HEK293 (cell line): ENCODE results near the gene RFLNA.

ENCODE experiments used
- CTCF ChIA-PET: fragments of 350-600 bp; formaldehyde crosslinking; extraction: SDS; loops from one replicate; lab custom pipeline; 2021; ENCODE audit warnings: antibody characterized with exemption; lab: Yijun Ruan, JAX
- POLR2A ChIA-PET: fragments of 300-600 bp; formaldehyde crosslinking; extraction: SDS; loops from one replicate; lab custom pipeline; 2020; ENCODE audit warnings: antibody characterized with exemption, inconsistent platforms; lab: Yijun Ruan, JAX
- H3K27ac ChIP-seq: fragments of 200-500 bp; sonication (Bioruptor generic); 2 replicates; pipeline ENCODE4 v1.5.1; 2014; ENCODE audit warnings: low read depth, low read length, control low read depth, inconsistent platforms; ENCODE audit errors: extremely low read depth
- H3K36me3 ChIP-seq, 2 experiments: fragments of 200-500 bp in 1 of 2; sonication (Bioruptor generic) in 1 of 2; 1 replicate in 1 of 2; 2 replicates in 1 of 2; pipeline ENCODE4 v1.5.1; 2014 to 2017; ENCODE audit warnings: inconsistent platforms in 2 of 2, low read length in 2 of 2; ENCODE audit not compliant: control insufficient read depth in 2 of 2, insufficient read depth in 1 of 2
- H3K4me1 ChIP-seq: fragments of 200-500 bp; sonication (Bioruptor generic); 2 replicates; pipeline ENCODE4 v1.5.1; 2014; ENCODE audit warnings: mild to moderate bottlenecking, low read length, inconsistent platforms; ENCODE audit not compliant: control insufficient read depth, insufficient read depth
- H3K4me3 ChIP-seq: 2 replicates; pipeline ENCODE4 v1.5.1; 2011; ENCODE audit warnings: low read depth, mild to moderate bottlenecking, control low read depth, low read length, moderate library complexity
- H3K9me3 ChIP-seq: fragments of 200-500 bp; sonication (Bioruptor generic); 2 replicates; pipeline ENCODE4 v1.5.1; 2014; ENCODE audit warnings: low read depth, low read length, inconsistent platforms; ENCODE audit not compliant: control insufficient read depth, insufficient read depth
- EGR2 ChIP-seq: fragments of 450-650 bp; formaldehyde crosslinking; IDR thresholded peaks from 2 replicates; pipeline ENCODE4 v1.5.1; 2016; ENCODE audit warnings: low read depth, missing biosample characterization, missing genetic modification characterization
- MEIS1 ChIP-seq: sonication (generic); formaldehyde crosslinking; IDR thresholded peaks from 2 replicates; pipeline ENCODE4 v1.8.1; 2022; ENCODE audit warnings: missing genetic modification reagents, mild to moderate bottlenecking, borderline replicate concordance
- PRDM6 ChIP-seq: fragments of 450-650 bp; formaldehyde crosslinking; IDR thresholded peaks from 2 replicates; pipeline ENCODE4 v1.5.1; 2017; ENCODE audit warnings: missing biosample characterization, missing genetic modification characterization
- SETDB1 ChIP-seq: IDR thresholded peaks from one replicate; pipeline ENCODE4 v1.6.1; 2017; ENCODE audit warnings: mild to moderate bottlenecking, low read length, moderate library complexity, mixed read lengths; ENCODE audit not compliant: insufficient read length
- TCF7L2 ChIP-seq: IDR thresholded peaks from 2 replicates; pipeline ENCODE4 v1.6.1; 2011; ENCODE audit warnings: low read depth, mild to moderate bottlenecking, inconsistent platforms, low read length, moderate library complexity, borderline replicate concordance
- TRIM28 ChIP-seq: IDR thresholded peaks from 2 replicates; pipeline ENCODE4 v1.6.1; 2011; ENCODE audit warnings: low read length, control low read depth, borderline replicate concordance
- ZFHX2 ChIP-seq: fragments of 450-650 bp; formaldehyde crosslinking; conservative IDR thresholded peaks from 2 replicates; pipeline ENCODE4 v1.5.1; 2016; ENCODE audit warnings: missing biosample characterization, missing genetic modification characterization
- ZIC2 ChIP-seq: fragments of 450-650 bp; formaldehyde crosslinking; IDR thresholded peaks from 2 replicates; pipeline ENCODE4 v1.5.1; 2016; ENCODE audit warnings: missing biosample characterization, missing genetic modification characterization
- ZNF146 ChIP-seq: fragments of 450-650 bp; formaldehyde crosslinking; IDR thresholded peaks from 2 replicates; pipeline ENCODE4 v1.5.1; 2016; ENCODE audit warnings: missing biosample characterization, missing genetic modification characterization
- ZNF2 ChIP-seq: fragments of 450-650 bp; formaldehyde crosslinking; IDR thresholded peaks from 2 replicates; pipeline ENCODE4 v1.5.1; 2016; ENCODE audit warnings: missing biosample characterization, missing genetic modification characterization
- ZNF248 ChIP-seq: fragments of 450-650 bp; formaldehyde crosslinking; IDR thresholded peaks from 2 replicates; pipeline ENCODE4 v1.5.1; 2017; ENCODE audit warnings: missing biosample characterization, missing genetic modification characterization
- ZNF335 ChIP-seq: fragments of 450-650 bp; formaldehyde crosslinking; conservative IDR thresholded peaks from 2 replicates; pipeline ENCODE4 v1.5.1; 2016; ENCODE audit warnings: missing biosample characterization, missing genetic modification characterization
- ZNF501 ChIP-seq: fragments of 450-650 bp; formaldehyde crosslinking; IDR thresholded peaks from 2 replicates; pipeline ENCODE4 v1.5.1; 2016; ENCODE audit warnings: missing biosample characterization, missing genetic modification characterization
- ZNF510 ChIP-seq: fragments of 450-650 bp; formaldehyde crosslinking; IDR thresholded peaks from 2 replicates; pipeline ENCODE4 v1.5.1; 2018; ENCODE audit warnings: mild to moderate bottlenecking, missing genetic modification characterization, missing biosample characterization; ENCODE audit not compliant: insufficient replicate concordance
- ZNF513 ChIP-seq: fragments of 450-650 bp; IDR thresholded peaks from 2 replicates; pipeline ENCODE4 v1.5.1; 2018; ENCODE audit warnings: missing biosample characterization, missing genetic modification characterization
- ZNF530 ChIP-seq: fragments of 450-650 bp; formaldehyde crosslinking; IDR thresholded peaks from 2 replicates; pipeline ENCODE4 v1.5.1; 2016; ENCODE audit warnings: low read depth, missing biosample characterization, missing genetic modification characterization
- ZNF626 ChIP-seq: fragments of 450-650 bp; sonication (Bioruptor Pico); formaldehyde crosslinking; IDR thresholded peaks from 2 replicates; pipeline ENCODE4 v1.5.1; 2018; ENCODE audit warnings: missing biosample characterization, missing genetic modification characterization, inconsistent platforms
- ZNF670 ChIP-seq: fragments of 450-650 bp; formaldehyde crosslinking; IDR thresholded peaks from 2 replicates; pipeline ENCODE4 v1.5.1; 2016; ENCODE audit warnings: missing biosample characterization, missing genetic modification characterization, low read depth
- ZNF701 ChIP-seq: fragments of 450-650 bp; formaldehyde crosslinking; IDR thresholded peaks from 2 replicates; pipeline ENCODE4 v1.5.1; 2016; ENCODE audit warnings: missing biosample characterization, missing genetic modification characterization
- ZNF768 ChIP-seq: fragments of 450-650 bp; formaldehyde crosslinking; IDR thresholded peaks from 2 replicates; pipeline ENCODE4 v1.5.1; 2018; ENCODE audit warnings: missing biosample characterization, mild to moderate bottlenecking, missing genetic modification characterization
- ZNF777 ChIP-seq: fragments of 450-650 bp; formaldehyde crosslinking; IDR thresholded peaks from 2 replicates; pipeline ENCODE4 v1.5.1; 2017; ENCODE audit warnings: missing biosample characterization, missing genetic modification characterization, borderline replicate concordance
- ZSCAN23 ChIP-seq: fragments of 450-650 bp; formaldehyde crosslinking; IDR thresholded peaks from 2 replicates; pipeline ENCODE4 v1.5.1; 2016; ENCODE audit warnings: missing biosample characterization, missing genetic modification characterization
- ZSCAN5A ChIP-seq: fragments of 450-650 bp; formaldehyde crosslinking; IDR thresholded peaks from 2 replicates; pipeline ENCODE4 v1.5.1; 2016; ENCODE audit warnings: missing biosample characterization, missing genetic modification characterization
- TF ChIP-seq, protein P1 (sequence below): fragments of 450-650 bp; formaldehyde crosslinking; IDR thresholded peaks from 2 replicates; pipeline ENCODE4 v1.5.1; 2016; ENCODE audit warnings: missing biosample characterization, missing genetic modification characterization
- TF ChIP-seq, protein P2 (sequence below): fragments of 450-650 bp; formaldehyde crosslinking; IDR thresholded peaks from 2 replicates; pipeline ENCODE4 v1.5.1; 2016; ENCODE audit warnings: missing biosample characterization, missing genetic modification characterization

RFLNA gene

DNA sequence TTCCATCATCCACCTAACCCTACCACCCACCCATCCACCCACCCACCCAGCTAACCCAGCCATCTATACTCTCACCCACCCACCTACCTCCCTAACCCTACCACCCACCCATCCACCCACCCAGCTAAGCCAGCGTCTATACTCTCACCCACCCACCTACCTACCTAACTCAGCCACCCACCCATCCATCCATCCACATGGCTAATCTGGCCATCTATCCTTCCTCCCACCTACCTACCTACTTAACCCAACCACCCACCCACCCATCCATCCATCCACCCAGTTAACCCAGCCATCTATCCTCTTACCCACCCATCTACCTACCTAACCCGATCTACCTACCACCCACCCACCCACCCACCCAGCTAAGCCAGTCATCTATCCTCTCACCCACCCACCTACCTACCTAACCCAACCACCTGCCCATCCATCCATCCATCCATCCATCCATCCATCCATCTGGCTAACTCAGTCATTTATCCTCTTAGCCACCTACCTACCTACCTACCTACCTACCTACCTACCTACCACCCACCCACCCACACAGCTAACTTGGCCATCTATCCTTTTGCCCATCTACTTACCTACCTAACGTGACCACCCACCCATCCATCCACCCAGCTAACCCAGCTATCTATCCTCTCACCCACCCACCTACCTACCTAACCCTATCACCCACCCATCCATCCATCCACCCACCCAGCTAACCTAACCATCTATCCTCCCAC, 44.1 kb downstream of the RFLNA start:
- H3K27ac ChIP-seq, result no peak overlapping the region
- CTCF ChIA-PET, result interaction anchor here (0.6 to 1.0 kb wide), 2 partner anchors 302 to 428 kb away, joined by 3 to 5 read pairs; no protein-coding TSS in a partner anchor
- peaks cover 9 to 62% of the 10 kb centered on the region in 2 experiments; a peak in 2 of 3 replicates for H3K36me3 ChIP-seq
- TF ChIP-seq ZNF510 (tag by site-specific recombination) (no peak), TRIM28 (no peak), PRDM6 (no peak), EGR2 (peak; percentile 88), ZSCAN5A (tag by site-specific recombination) (no peak), ZNF146 (tag by site-specific recombination) (no peak), ZNF777 (tag by site-specific recombination) (no peak), ZFHX2 (tag by site-specific recombination) (peak; percentile 97), ZNF2 (tag by site-specific recombination) (no peak)
- TF ChIP-seq, protein P1, sequence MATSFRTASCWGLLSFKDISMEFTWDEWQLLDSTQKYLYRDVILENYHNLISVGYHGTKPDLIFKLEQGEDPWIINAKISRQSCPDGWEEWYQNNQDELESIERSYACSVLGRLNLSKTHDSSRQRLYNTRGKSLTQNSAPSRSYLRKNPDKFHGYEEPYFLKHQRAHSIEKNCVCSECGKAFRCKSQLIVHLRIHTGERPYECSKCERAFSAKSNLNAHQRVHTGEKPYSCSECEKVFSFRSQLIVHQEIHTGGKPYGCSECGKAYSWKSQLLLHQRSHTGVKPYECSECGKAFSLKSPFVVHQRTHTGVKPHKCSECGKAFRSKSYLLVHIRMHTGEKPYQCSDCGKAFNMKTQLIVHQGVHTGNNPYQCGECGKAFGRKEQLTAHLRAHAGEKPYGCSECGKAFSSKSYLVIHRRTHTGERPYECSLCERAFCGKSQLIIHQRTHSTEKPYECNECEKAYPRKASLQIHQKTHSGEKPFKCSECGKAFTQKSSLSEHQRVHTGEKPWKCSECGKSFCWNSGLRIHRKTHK (tag by site-specific recombination), result no peak
- TF ChIP-seq, all 188 proteins: peak for 2
- H3K4me3 ChIP-seq, result no peak overlapping the region
- no peaks in the 10 kb centered on the region for H3K4me1 ChIP-seq
- POLR2A ChIA-PET, result no interaction called here
- H3K9me3 ChIP-seq, result no peaks in the 10 kb centered on the region

- CTCF ChIA-PET, result no interaction called here
- no peak overlapping the region for H3K27ac ChIP-seq
- H3K4me1 ChIP-seq, result no peaks in the 10 kb centered on the region
- H3K4me3 ChIP-seq, result no peak overlapping the region
- peaks cover 9 to 64% of the 10 kb centered on the region in 2 experiments; a peak in 2 of 3 replicates for H3K36me3 ChIP-seq
- no peaks in the 10 kb centered on the region for H3K9me3 ChIP-seq
- POLR2A ChIA-PET, result no interaction called here
- no peak for TF ChIP-seq MEIS1 (CRISPR knock-in tag)
- no peak for TF ChIP-seq ZNF513 (tag by site-specific recombination)
- TF ChIP-seq ZNF701 (tag by site-specific recombination), result no peak
- TF ChIP-seq, protein P2, sequence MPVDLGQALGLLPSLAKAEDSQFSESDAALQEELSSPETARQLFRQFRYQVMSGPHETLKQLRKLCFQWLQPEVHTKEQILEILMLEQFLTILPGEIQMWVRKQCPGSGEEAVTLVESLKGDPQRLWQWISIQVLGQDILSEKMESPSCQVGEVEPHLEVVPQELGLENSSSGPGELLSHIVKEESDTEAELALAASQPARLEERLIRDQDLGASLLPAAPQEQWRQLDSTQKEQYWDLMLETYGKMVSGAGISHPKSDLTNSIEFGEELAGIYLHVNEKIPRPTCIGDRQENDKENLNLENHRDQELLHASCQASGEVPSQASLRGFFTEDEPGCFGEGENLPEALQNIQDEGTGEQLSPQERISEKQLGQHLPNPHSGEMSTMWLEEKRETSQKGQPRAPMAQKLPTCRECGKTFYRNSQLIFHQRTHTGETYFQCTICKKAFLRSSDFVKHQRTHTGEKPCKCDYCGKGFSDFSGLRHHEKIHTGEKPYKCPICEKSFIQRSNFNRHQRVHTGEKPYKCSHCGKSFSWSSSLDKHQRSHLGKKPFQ (tag by site-specific recombination), result no peak
- TF ChIP-seq ZNF335, result no peak
- no peak for TF ChIP-seq ZNF248 (tag by site-specific recombination)
- TF ChIP-seq TCF7L2, result no peak
- no peak for TF ChIP-seq ZIC2 (tag by site-specific recombination)
- no peak for TF ChIP-seq ZNF768 (tag by site-specific recombination)
- no peak for TF ChIP-seq ZSCAN23
- no peak for TF ChIP-seq ZNF530 (tag by site-specific recombination)
- TF ChIP-seq SETDB1, result no peak
- no peak for TF ChIP-seq ZNF670 (tag by site-specific recombination)
- TF ChIP-seq ZNF626 (tag by site-specific recombination), result no peak
- TF ChIP-seq ZNF501 (tag by site-specific recombination), result no peak
- TF ChIP-seq, all 188 proteins: peak for 0
Observed at GRCh38 chr12:124340080-124340900, 45.4 kb downstream of the RFLNA start.
